Osteoblast (primary cell): Measurements from ENCODE around the gene TGIF1. TPM values are rescaled to one million over a fixed set of nuclear protein-coding genes. Genes with fewer than 3 reads are reported as not detected.

Experiments
- DNase-seq: peaks from one replicate; pipeline ENCODE4 v3.0.0; 2011; ENCODE audit warnings: low spot score, mixed read lengths; ENCODE audit not compliant: insufficient read length; ENCODE audit errors: missing footprints
- H2AFZ ChIP-seq: 2 replicates; pipeline ENCODE4 v1.6.0; 2011; ENCODE audit warnings: mild to moderate bottlenecking, low read length
- H3K27ac ChIP-seq: 2 replicates; pipeline ENCODE4 v1.5.1; 2011; ENCODE audit warnings: mild to moderate bottlenecking, low read depth, low read length, moderate library complexity
- H3K27me3 ChIP-seq: 2 replicates; pipeline ENCODE4 v1.6.0; 2012; ENCODE audit warnings: mild to moderate bottlenecking, control low read depth, inconsistent platforms, low read length, moderate library complexity; ENCODE audit not compliant: insufficient read depth
- H3K36me3 ChIP-seq: 2 replicates; pipeline ENCODE4 v1.5.1; 2011; ENCODE audit warnings: mild to moderate bottlenecking, low read length, control low read depth, moderate library complexity; ENCODE audit not compliant: insufficient read depth
- H3K4me1 ChIP-seq: 2 replicates; pipeline ENCODE4 v1.5.1; 2011; ENCODE audit warnings: mild to moderate bottlenecking, low read length, control low read depth, moderate library complexity; ENCODE audit not compliant: insufficient read depth
- H3K4me2 ChIP-seq: 2 replicates; pipeline ENCODE4 v1.6.0; 2011; ENCODE audit warnings: mild to moderate bottlenecking, low read length; ENCODE audit not compliant: insufficient read depth
- H3K4me3 ChIP-seq: fragments of 200-600 bp; sonication (generic); 3 replicates; pipeline ENCODE4 v1.5.1; 2012; ENCODE audit warnings: mild to moderate bottlenecking, low read length, inconsistent platforms; ENCODE audit not compliant: insufficient read depth
- H3K79me2 ChIP-seq: 2 replicates; pipeline ENCODE4 v1.6.0; 2012; ENCODE audit warnings: mild to moderate bottlenecking, low read length, control low read depth, inconsistent platforms; ENCODE audit not compliant: insufficient read depth
- H3K9me3 ChIP-seq: 2 replicates; pipeline ENCODE4 v1.5.1; 2011; ENCODE audit warnings: low read depth, low read length, control low read depth
- H4K20me1 ChIP-seq: 2 replicates; pipeline ENCODE4 v1.6.0; 2012; ENCODE audit warnings: mild to moderate bottlenecking, low read length, control low read depth; ENCODE audit not compliant: insufficient read depth
- CTCF ChIP-seq: IDR thresholded peaks from 2 replicates; pipeline ENCODE4 v1.5.1; 2011; ENCODE audit warnings: mild to moderate bottlenecking, low read depth, low read length, moderate library complexity; ENCODE audit errors: extremely low read depth
- total RNA-seq: library from RNA; depleted of rRNA; stranded (reverse); fragments of >200 nt; gene quantifications from 2 replicates; pipeline ENCODE4 v1.2.3, GENCODE V29; 2012

The TGIF1 gene
- total RNA-seq, 1 donor, result 150 TPM

DNA sequence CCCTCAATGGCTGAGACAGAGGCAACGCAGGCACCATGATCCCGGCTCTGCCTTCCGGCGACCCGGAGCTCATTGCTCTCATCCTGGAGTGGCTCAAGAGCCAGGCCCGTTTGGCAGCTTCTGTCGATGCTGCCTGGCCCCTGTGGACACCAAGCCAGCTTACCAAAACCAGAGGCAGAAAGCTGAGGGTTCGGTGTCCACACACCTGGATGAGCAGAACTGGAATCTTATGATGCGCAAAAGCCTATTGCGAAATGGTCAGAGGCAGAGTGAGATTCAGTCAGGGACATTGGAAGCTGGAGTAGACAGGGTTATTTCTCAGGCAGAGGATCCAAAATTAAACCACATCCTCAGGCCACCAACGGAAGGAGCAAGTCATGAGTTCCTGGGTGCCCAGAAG, 34.9 kb upstream of the TGIF1 start:
- H3K4me2 ChIP-seq, result no peak overlapping the region
- DNase-seq, result no peak
- H3K36me3 ChIP-seq, result no peaks in the 10 kb centered on the region
- no peak overlapping the region for H3K4me3 ChIP-seq
- no peaks in the 10 kb centered on the region for H4K20me1 ChIP-seq
- no peak for TF ChIP-seq CTCF
- H2AFZ ChIP-seq, result no peak overlapping the region
- no peaks in the 10 kb centered on the region for H3K9me3 ChIP-seq
- no peaks in the 10 kb centered on the region for H3K4me1 ChIP-seq
- H3K27ac ChIP-seq, result no peak overlapping the region
- no peaks in the 10 kb centered on the region for H3K79me2 ChIP-seq
- H3K27me3 ChIP-seq, result no peaks in the 10 kb centered on the region

- H3K4me1 ChIP-seq, result no peaks in the 10 kb centered on the region
- H3K79me2 ChIP-seq, result no peaks in the 10 kb centered on the region
- no peak for DNase-seq
- H4K20me1 ChIP-seq, result no peaks in the 10 kb centered on the region
- TF ChIP-seq CTCF, result no peak
- H2AFZ ChIP-seq, result no peak overlapping the region
- no peaks in the 10 kb centered on the region for H3K9me3 ChIP-seq
- H3K27ac ChIP-seq, result no peak overlapping the region
- no peak overlapping the region for H3K4me3 ChIP-seq
- no peaks in the 10 kb centered on the region for H3K27me3 ChIP-seq
- no peaks in the 10 kb centered on the region for H3K36me3 ChIP-seq
- no peak overlapping the region for H3K4me2 ChIP-seq
Measured at GRCh38 chr18:3418083-3418482, 31.9 kb upstream of the TGIF1 start.

DNA sequence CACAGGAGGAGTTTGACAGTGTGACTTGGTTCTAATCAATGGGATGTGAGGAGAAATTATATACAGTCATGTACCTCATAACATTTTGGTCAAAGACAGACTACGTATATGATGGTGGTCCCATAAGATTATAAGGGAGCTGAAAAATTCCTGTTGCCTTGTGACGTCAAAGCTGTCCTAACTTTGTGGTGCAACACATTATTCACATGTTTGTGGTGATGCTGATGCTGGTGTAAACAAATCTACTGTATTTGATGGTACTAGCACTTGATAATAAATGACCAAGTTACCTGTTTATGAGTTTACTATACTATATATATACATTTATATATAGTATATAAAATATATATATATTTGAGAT, 29.1 kb upstream of the TGIF1 start:
- H3K4me1 ChIP-seq, result no peaks in the 10 kb centered on the region
- no peaks in the 10 kb centered on the region for H3K79me2 ChIP-seq
- no peaks in the 10 kb centered on the region for H3K27me3 ChIP-seq
- DNase-seq, result no peak
- TF ChIP-seq CTCF, result no peak
- no peaks in the 10 kb centered on the region for H4K20me1 ChIP-seq
- no peak overlapping the region for H3K4me2 ChIP-seq
- H3K36me3 ChIP-seq, result no peaks in the 10 kb centered on the region
- H3K4me3 ChIP-seq, result no peak overlapping the region
- no peak overlapping the region for H2AFZ ChIP-seq
- no peaks in the 10 kb centered on the region for H3K9me3 ChIP-seq
- no peak overlapping the region for H3K27ac ChIP-seq

DNA sequence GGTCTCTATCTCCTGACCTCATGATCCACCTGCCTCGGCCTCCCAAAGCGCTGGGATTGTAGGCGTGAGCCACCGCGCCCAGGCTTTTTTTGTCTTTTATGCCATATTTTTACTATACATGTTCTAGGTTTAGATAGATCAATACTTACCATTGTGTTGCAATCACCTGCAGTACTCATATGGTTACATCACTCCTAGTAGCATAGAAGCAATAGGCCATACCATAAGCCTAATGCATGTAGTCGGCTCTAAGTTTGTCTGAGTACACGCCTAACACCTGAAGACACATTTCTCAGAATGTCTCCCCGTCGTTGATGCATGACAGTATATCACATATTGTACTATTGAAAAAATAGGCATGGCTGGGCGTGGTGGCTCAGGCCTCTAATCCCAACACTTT, 27.1 kb upstream of the TGIF1 start:
- no peak for TF ChIP-seq CTCF
- no peak overlapping the region for H2AFZ ChIP-seq
- H3K4me1 ChIP-seq, result no peaks in the 10 kb centered on the region
- no peaks in the 10 kb centered on the region for H3K9me3 ChIP-seq
- no peaks in the 10 kb centered on the region for H3K36me3 ChIP-seq
- no peak for DNase-seq
- H3K79me2 ChIP-seq, result no peaks in the 10 kb centered on the region
- H3K4me3 ChIP-seq, result no peak overlapping the region
- H3K27me3 ChIP-seq, result no peaks in the 10 kb centered on the region
- no peaks in the 10 kb centered on the region for H4K20me1 ChIP-seq
- H3K4me2 ChIP-seq, result no peak overlapping the region
- H3K27ac ChIP-seq, result no peak overlapping the region
